Measurements from ENCODE around the gene LINC00305. TPM values are rescaled to one million over a fixed set of nuclear protein-coding genes. Genes with fewer than 3 reads are reported as not detected.
A peak's percentile ranks its signal among the peaks of the same experiment; 100 is the strongest.

Gene LINC00305
- total RNA-seq (2013): not detected
- not detected for polyA plus RNA-seq
- polyA minus RNA-seq: not detected in 2 replicates
- 0 to 2.1 (median 0.04) reads per million in 11 experiments for total RNA-seq

DNA sequence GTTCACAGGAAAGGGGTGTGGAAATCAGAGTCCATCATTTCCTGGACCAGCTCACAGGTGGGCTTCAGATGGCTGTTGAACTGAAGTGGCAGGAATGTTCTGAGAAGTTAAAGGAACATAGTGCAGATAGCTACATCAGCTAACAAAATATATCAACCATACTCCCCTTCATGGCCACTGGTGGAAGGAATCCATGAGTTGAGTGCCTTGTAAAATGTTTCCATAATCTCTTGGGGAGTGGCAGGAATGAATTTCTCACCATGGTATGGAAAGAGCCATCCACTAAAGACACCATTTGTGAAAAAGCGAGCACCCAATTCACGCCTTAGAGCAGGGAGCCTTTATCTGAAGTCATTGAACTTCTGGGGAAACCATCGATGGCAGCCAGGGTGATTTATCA, at the start of gene LINC00305:
LINC00305 (minus strand) TSS at position 101 of the 400 bp plus-strand sequence.
- no peaks in the 10 kb centered on the region for H3K36me3 Mint-ChIP-seq
- H3K36me3 ChIP-seq (replicated peaks in 1 of 2; ENCODE audit: control insufficient read depth in 1 of 2, insufficient read depth in 2 of 2, low read length in 2 of 2): no peaks in the 10 kb centered on the region
- H2AFZ ChIP-seq (ENCODE audit: insufficient read depth, low read depth, low read length, poor library complexity, severe bottlenecking): no peak within 1 kb of the TSS
- H3K4me3 Mint-ChIP-seq: no peak within 1 kb of the TSS
- no peak within 1 kb of the TSS for H3K9ac ChIP-seq (ENCODE audit: insufficient read depth, low read length, poor library complexity, severe bottlenecking)
- no peak within 1 kb of the TSS for H3K4me2 ChIP-seq (replicated peaks; ENCODE audit: extremely low read depth, low read length, poor library complexity, severe bottlenecking)
- DNase-seq: no peak
- no peaks in the 10 kb centered on the region for H4K20me1 ChIP-seq (ENCODE audit: insufficient read depth, low read length)
- no peak within 1 kb of the TSS for H3K27ac ChIP-seq (ENCODE audit: low read depth in 1 of 2, low read length in 2 of 2)
- 95% methylated on average over 3 of the region's 3 CpGs for WGBS (ENCODE audit: insufficient coverage)
- H3K4me1 ChIP-seq (ENCODE audit: control insufficient read depth in 1 of 2, insufficient read depth in 2 of 2, low read length in 2 of 2): no peaks in the 10 kb centered on the region
- no peak within 1 kb of the TSS for H3K4me3 ChIP-seq (replicated peaks in 1 of 3; ENCODE audit: low read depth in 2 of 3, low read length in 3 of 3)
- H3K27ac Mint-ChIP-seq: no peak within 1 kb of the TSS
- H3K9me3 Mint-ChIP-seq: peaks cover 0 to 3% (median 0%) of the 10 kb centered on the region in 7 donors
- no peak for TF ChIP-seq CTCF (IDR thresholded peaks at IDR 0.05)
- peaks cover 0 to 2% (median 0%) of the 10 kb centered on the region in 3 donors for H3K27me3 Mint-ChIP-seq (ENCODE audit: low read depth in 3 of 3)
- H3K4me1 Mint-ChIP-seq: no peaks in the 10 kb centered on the region
- no peaks in the 10 kb centered on the region for H3K79me2 ChIP-seq (ENCODE audit: insufficient read depth, low read length)
- H3K9me3 ChIP-seq (replicated peaks in 1 of 2; ENCODE audit: control insufficient read depth in 1 of 2, insufficient read depth in 1 of 2, low read length in 2 of 2): no peaks in the 10 kb centered on the region
- no peaks in the 10 kb centered on the region for H3K27me3 ChIP-seq (ENCODE audit: control insufficient read depth in 2 of 2, insufficient read depth in 2 of 2, low read length in 2 of 2)
- intact Hi-C loops (cut with micrococcal nuclease): no loop called here

- no peak for DNase-seq
- no peak overlapping the region for H3K4me3 Mint-ChIP-seq
- no peak for TF ChIP-seq CTCF (IDR thresholded peaks at IDR 0.05)
- Histone ChIP-seq H3K4me1 (ENCODE audit: control insufficient read depth in 1 of 2, insufficient read depth in 2 of 2, low read length in 2 of 2) (no peaks in the 10 kb centered on the region), H3K27ac (ENCODE audit: low read depth in 1 of 2, low read length in 2 of 2) (no peak overlapping the region), H3K36me3 (replicated peaks in 1 of 2; ENCODE audit: control insufficient read depth in 1 of 2, insufficient read depth in 2 of 2, low read length in 2 of 2) (no peaks in the 10 kb centered on the region), H3K9me3 (replicated peaks in 1 of 2; ENCODE audit: control insufficient read depth in 1 of 2, insufficient read depth in 1 of 2, low read length in 2 of 2) (no peaks in the 10 kb centered on the region), H3K9ac (ENCODE audit: insufficient read depth, low read length, poor library complexity, severe bottlenecking) (no peak overlapping the region), H3K79me2 (ENCODE audit: insufficient read depth, low read length) (no peaks in the 10 kb centered on the region), H4K20me1 (ENCODE audit: insufficient read depth, low read length) (no peaks in the 10 kb centered on the region), H3K27me3 (ENCODE audit: control insufficient read depth in 2 of 2, insufficient read depth in 2 of 2, low read length in 2 of 2) (no peaks in the 10 kb centered on the region), H3K4me2 (replicated peaks; ENCODE audit: extremely low read depth, low read length, poor library complexity, severe bottlenecking) (no peak overlapping the region), H2AFZ (ENCODE audit: insufficient read depth, low read depth, low read length, poor library complexity, severe bottlenecking) (no peak overlapping the region), H3K4me3 (replicated peaks in 1 of 3; ENCODE audit: low read depth in 2 of 3, low read length in 3 of 3) (no peak overlapping the region)
- WGBS (ENCODE audit: insufficient coverage): 60% methylated on average over 1 of the region's 2 CpGs
- H3K9me3 Mint-ChIP-seq: peaks cover 0 to 4% (median 0%) of the 10 kb centered on the region in 7 donors
- no peaks in the 10 kb centered on the region for H3K36me3 Mint-ChIP-seq
- intact Hi-C loops (cut with micrococcal nuclease): no loop called here
- H3K27ac Mint-ChIP-seq: peak overlapping the region in 1 of 7 donors; percentile 43
- no peaks in the 10 kb centered on the region for H3K4me1 Mint-ChIP-seq
- peaks cover 2 to 5% (median 4%) of the 10 kb centered on the region in 3 donors for H3K27me3 Mint-ChIP-seq (ENCODE audit: low read depth in 3 of 3)
Measured at GRCh38 chr18:64191069-64191468, 42.2 kb upstream of the LINC00305 start.
